Measurements from ENCODE around the gene DUSP22.

Gene DUSP22

DNA sequence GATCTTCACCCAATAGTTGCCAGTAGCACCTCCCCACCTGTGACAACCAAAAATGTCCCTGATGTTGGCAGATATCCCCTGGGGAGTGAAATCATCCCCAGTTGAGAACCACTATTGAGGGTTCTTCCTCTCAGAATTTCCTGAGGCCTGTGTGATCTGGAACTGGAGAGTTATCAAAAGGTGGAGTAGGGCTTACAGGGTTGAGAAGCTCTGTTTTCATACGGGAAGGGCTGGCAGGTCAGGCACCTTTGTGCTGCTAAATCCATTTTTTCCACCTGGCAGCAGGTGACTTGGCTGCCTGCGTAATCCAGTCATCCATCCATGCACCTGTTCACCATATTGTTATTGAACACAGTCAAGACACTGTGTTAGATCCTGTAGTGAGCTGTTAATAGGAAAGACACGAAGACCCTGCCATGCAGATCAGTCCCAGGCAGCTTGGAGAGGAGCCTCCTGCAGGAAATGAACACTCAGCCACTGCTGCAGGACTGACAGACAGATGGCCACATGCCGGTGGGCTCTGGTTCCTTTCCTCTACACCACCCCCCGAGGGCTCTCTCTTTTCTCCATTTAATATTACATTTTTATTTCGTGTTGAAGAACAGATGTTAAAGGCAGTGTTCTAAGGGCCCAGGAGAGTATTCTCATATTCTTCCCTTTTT lies 5.4 kb downstream of the DUSP22 start:
- no peak for DNase-seq (ENCODE audit: low read depth)

DNA sequence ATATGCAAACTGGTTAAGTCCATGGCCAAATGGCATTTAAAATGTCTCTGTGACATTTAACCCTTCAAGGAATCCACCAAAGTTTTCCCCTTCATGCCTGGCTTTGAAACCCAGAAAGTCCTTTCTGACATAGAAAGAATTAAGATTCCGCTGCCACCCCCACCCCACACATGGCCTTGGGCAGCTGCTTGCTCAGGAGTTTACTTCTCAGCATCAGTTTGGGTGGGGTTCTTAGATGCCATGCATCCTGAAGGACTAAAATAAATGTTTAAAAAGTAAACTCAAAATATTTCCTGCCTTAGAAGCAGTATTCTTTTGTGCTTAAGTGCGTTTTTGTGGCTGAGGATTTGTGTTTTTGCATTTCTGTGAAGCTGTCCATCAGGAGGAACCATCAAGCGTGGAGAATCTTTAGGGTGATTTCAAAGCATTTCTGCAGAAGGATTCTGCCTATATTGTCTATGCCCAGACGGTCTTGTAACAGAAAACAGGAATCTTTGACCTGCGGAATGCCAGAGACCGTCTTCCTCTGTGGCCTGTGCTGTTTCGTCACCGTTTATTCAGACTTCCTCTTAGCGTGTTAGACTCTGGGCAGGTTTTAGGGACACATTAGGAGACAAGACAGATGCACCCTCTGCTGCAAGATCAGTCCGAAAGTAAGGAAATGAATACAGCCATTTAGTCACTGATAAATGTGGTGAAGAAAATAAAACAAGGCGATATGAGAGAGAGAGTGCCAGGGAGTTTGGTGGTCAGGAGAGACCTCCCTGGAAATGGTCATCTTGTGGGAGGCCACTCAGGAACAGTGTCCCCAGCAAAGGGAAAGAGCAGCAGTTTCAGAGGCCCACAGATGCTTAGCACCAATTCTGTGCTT lies 6.2 kb downstream of the DUSP22 start:
- DNase-seq (ENCODE audit: low read depth) = no peak

GRCh38 chr6:299104-299980 lies 7.1 kb downstream of the DUSP22 start:
- DNase-seq (ENCODE audit: low read depth) = no peak

GRCh38 chr6:300026-300425 lies 7.7 kb downstream of the DUSP22 start:
- DNase-seq (ENCODE audit: low read depth) = no peak

GRCh38 chr6:300494-301198 lies 8.4 kb downstream of the DUSP22 start:
- no peak for DNase-seq (ENCODE audit: low read depth)

DNA sequence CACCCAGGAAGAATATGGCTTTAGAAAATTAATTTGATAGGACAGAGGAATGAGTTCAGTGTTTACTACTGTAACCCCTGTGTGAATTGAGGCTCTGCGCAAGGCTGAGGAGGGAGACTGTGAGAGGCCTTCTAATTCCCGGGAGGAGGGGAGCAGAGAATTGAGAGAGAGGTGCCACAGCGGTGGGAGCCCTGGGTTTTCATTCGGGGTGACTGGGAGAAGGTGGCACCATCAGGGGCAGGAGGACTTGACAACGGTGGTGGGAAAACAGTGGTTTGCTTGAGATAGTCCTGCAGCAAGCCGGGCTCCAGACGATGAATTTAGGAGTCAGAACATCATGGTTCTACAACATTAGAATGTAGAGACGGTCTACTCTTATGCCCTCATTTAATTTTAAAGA lies 9.2 kb downstream of the DUSP22 start:
- DNase-seq (ENCODE audit: low read depth) = no peak

DNA sequence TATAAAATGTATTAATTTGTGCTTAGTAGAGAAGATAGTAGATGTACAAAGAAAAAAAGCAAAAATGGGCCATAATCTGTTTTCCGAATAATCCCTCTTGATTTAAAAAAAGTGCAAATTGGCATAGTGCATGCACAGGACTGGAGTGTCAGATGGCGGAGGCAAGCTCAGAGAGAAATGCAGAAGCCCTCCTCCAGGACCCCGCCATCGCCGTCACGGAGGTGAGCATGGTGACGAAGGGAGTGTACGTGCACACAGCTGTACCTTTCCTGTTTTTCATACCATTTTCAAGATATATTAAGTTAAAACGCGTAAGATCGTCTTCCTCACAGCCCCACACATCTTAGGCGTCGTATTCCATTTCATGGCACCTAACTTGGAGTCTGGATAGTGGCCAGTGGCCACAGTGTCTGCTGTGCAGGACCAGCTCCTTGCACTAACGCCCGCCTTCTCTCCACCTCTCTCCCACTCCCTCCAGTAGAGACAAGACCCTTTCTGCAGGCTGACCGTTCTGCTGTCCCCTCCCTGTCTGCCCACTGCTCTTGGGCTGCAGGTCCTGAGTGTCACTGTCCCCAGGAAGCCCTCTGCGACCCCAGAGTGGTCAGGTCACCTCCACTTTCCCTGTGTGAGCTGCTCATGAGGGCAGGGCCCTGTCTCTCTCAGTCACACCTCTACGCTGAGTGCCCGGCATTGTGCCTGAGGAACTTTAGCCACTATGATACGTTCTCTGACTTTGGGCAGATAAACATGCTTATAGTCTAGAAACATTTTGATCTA lies 9.8 kb downstream of the DUSP22 start:
- DNase-seq (ENCODE audit: low read depth) = no peak

DNA sequence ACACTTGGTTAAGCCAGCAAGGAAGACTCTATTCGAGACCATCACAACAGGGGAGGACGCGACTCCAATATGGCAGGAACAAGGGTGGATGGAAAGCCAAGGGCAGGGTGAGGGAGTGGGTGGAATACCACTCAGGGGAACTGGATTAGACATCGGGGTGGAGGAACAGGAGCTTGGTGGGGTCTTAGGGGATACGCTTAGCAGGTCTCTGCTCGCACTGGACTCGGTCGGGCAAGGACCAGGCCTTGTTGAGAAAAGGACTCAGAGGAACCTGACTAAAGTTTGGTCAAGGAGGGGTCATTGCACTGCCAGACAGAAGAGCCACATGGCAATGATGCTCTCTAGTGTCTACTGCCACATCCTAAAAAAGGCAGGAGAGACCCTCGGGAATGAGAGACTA lies 10.5 kb downstream of the DUSP22 start:
- no peak for DNase-seq (ENCODE audit: low read depth)

GRCh38 chr6:303263-303662 lies 11.0 kb downstream of the DUSP22 start:
- DNase-seq (ENCODE audit: low read depth) = no peak

DNA sequence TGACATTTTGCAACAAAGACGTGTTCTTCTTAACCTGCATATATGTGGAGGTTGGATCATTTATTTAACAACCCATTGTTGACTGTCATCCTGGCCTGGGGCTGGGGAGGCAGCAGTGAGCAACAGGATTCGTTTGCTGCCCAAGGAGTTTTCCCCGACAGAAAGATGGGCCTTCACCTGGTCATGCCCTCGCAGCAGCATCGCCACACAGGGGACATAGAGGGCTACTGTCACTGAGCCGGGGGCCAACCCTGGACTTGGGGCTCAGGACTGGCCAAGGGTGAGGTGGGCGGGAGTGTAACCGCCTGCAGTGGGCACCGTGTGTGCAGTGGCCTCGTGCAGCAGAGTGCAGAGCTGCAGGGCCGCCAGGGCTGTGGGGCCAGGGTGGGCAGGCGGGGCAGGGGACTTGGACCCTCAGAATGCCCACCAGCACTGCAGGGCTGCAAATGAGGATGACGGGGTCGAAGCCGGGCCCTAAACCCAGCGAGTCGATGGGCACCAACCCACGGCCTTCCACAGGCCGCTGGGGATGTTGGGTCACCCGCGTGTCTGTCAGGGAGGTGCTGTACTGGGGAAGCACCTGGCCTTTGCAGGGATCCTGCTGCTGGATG lies 11.8 kb downstream of the DUSP22 start:
- no peak for DNase-seq (ENCODE audit: low read depth)

- DNase-seq (ENCODE audit: low read depth) = no peak
These were observed 12.6 kb downstream of the DUSP22 start for GRCh38 chr6:304833-305370.

DNA sequence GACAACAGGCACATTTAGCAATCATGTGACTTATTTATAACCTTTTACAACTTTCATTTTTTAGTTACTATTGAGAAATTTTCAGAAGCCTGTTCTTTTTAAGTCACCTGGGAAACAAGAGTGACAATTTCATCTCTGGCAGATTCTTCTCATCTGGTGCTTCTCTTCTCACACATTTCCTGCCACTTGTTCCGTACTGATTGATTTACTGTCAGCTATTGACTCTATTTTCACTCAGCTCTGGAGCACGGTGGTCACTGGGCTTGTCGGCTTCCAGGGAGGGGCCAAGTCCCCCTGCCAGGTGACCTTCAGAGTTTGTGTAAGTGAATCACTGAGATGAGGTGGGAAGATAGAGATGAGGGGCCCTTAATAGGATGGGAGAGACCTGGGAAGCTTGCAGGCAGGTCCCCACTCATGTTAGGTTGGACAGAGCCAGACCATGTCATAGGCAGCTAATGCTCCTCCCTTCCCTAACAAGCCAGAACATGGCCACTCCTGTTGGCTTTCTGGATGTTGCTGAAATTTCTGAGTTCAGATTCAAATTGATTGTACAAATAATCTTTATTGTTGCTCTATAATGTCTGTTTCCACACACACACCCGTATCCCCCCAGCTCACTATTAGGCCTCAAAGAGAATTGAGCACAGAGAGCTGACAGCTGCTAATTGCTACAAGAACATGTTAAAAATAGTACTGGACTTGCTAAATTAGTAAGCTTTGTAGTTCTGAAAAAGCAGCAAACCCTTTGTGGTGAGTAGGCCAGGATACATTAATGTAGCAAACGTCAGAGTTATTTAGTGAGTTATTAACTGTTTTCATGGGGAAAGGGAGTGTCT lies 13.3 kb downstream of the DUSP22 start:
- no peak for DNase-seq (ENCODE audit: low read depth)

- no peak for DNase-seq (ENCODE audit: low read depth)
These were observed 14.4 kb downstream of the DUSP22 start for GRCh38 chr6:306641-307061.

GRCh38 chr6:307065-307814 lies 15.0 kb downstream of the DUSP22 start:
- DNase-seq (ENCODE audit: low read depth) = no peak

DNA sequence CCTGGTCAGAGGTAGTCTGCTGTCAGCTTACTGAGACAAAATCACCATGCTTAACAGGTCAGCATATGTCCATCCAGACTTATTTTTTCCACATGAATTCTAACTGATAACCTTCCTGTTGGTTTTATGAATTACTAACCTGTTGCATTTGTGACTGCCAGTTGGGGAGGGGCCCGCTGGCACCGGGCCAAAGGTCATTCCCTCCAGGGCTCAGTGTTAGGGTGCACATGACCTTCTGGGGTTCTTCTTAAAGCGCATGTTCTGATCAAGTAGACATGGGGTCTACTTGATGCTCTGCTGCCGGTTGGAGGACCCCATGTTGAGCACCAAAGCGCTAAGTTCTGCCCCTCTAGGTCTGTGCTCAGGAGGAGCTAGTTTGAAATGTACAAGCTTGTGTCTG lies 15.6 kb downstream of the DUSP22 start:
- DNase-seq (ENCODE audit: low read depth) = no peak

GRCh38 chr6:308307-308706 lies 16.0 kb downstream of the DUSP22 start:
- DNase-seq (ENCODE audit: low read depth) = no peak

GRCh38 chr6:308768-309167 lies 16.5 kb downstream of the DUSP22 start:
- DNase-seq (ENCODE audit: low read depth) = no peak

DNA sequence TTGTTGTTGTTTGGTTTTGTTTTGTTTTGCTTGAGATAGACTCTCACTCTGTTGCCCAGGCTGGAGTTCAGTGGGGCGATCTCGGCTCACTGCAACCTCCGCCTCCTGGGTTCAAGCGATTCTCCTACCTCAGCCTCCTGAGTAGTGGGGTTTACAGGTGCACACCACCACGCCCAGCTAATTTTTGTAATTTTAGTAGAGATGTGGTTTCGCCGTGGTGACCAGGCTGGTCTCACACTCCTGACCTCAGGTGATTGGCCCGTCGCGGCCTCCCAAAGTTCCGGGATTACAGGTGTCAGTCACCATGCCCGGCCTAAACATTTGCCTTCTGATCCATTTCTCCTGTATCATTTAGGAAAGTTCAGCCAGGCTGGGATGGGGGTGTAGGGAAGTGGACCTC lies 17.7 kb downstream of the DUSP22 start:
- DNase-seq (ENCODE audit: low read depth) = no peak

GRCh38 chr6:310671-311070 lies 18.4 kb downstream of the DUSP22 start:
- DNase-seq (ENCODE audit: low read depth) = no peak

Data from stromal cell of bone marrow (primary cell).